Stimulated activated CD8-positive, alpha-beta memory T cell treated with anti-CD3 and anti-CD28 coated beads, Interleukin-4, amount 100 ng/mL, for 1 hour (primary cell): Measurements from ENCODE around the gene SCYL3.
"Not testable (repeated sequence)": the region's sequence is repeated elsewhere in the genome, so short reads cannot be mapped to it uniquely, and the experiment has no call there.

Source experiments
- DNase-seq, 2 donors: peaks; one replicate each; pipeline ENCODE4 v3.0.0-alpha.2; 2020; ENCODE audit warnings: low read depth in 2 of 2, low spot score in 1 of 2

Gene SCYL3

GRCh38 chr1:169872906-169873305, 20.8 kb downstream of the SCYL3 start:
- no peak for DNase-seq

GRCh38 chr1:169871988-169872387, 21.7 kb downstream of the SCYL3 start:
- DNase-seq, result not testable (repeated sequence)

- DNase-seq, result no peak
These were observed 24.3 kb downstream of the SCYL3 start for GRCh38 chr1:169869426-169869825.

- DNase-seq, result no peak
These were observed 24.7 kb downstream of the SCYL3 start for GRCh38 chr1:169868978-169869377.

- DNase-seq, result no peak
These were observed 26.6 kb downstream of the SCYL3 start for GRCh38 chr1:169867012-169867675.

- DNase-seq, result no peak
These were observed 27.1 kb downstream of the SCYL3 start for GRCh38 chr1:169866577-169866976.

GRCh38 chr1:169864531-169864930, 29.2 kb downstream of the SCYL3 start:
- not testable (repeated sequence) for DNase-seq

- DNase-seq, result no peak
These were observed 32.9 kb downstream of the SCYL3 start for GRCh38 chr1:169860750-169861149.

- DNase-seq, result no peak
These were observed 33.5 kb downstream of the SCYL3 start for GRCh38 chr1:169860187-169860586.

- no peak for DNase-seq
These were observed 34.7 kb downstream of the SCYL3 start for GRCh38 chr1:169859001-169859400.

- no peak for DNase-seq
These were observed 35.2 kb downstream of the SCYL3 start for GRCh38 chr1:169858467-169858866.

GRCh38 chr1:169853341-169853740, 40.4 kb downstream of the SCYL3 start:
- DNase-seq, result no peak

GRCh38 chr1:169849346-169850022, 44.2 kb downstream of the SCYL3 start:
- DNase-seq, result no peak

- no peak for DNase-seq
These were observed 45.2 kb downstream of the SCYL3 start for GRCh38 chr1:169848456-169848855.

- no peak for DNase-seq
These were observed 48.6 kb downstream of the SCYL3 start for GRCh38 chr1:169844941-169845608.

- DNase-seq, result no peak
These were observed 54.8 kb downstream of the SCYL3 start for GRCh38 chr1:169838942-169839341.

GRCh38 chr1:169836198-169836597, 57.5 kb downstream of the SCYL3 start:
- no peak for DNase-seq

- DNase-seq, result no peak
These were observed 58.0 kb downstream of the SCYL3 start for GRCh38 chr1:169835647-169836046.

GRCh38 chr1:169834869-169835268, 58.8 kb downstream of the SCYL3 start:
- DNase-seq, result no peak

GRCh38 chr1:169833179-169833901, 60.4 kb downstream of the SCYL3 start:
- DNase-seq, result no peak

- no peak for DNase-seq
These were observed 64.0 kb downstream of the SCYL3 start for GRCh38 chr1:169829671-169830070.

- DNase-seq, result no peak
These were observed 69.5 kb downstream of the SCYL3 start for GRCh38 chr1:169824153-169824552.
